Measurements from ENCODE around the gene NDUFS1. TPM values are rescaled to one million over a fixed set of nuclear protein-coding genes. Genes with fewer than 3 reads are reported as not detected.

Gene NDUFS1
- total RNA-seq, 1 experiment from 2014 or later, result 123 TPM

- ChIA-PET POLR2A (no interaction called here), CTCF (interaction anchor here (0.6 to 1.0 kb wide), 2 partner anchors 33 to 150 kb away, joined by 3 to 7 read pairs; no protein-coding TSS in a partner anchor)
- peaks cover 37% of the 10 kb centered on the region for H3K36me3 Mint-ChIP-seq (ENCODE audit: insufficient read depth, unreplicated experiment)
- peak in 1 of 2 experiments; percentile 50 for TF ChIP-seq CTCF (IDR thresholded peaks at IDR 0.05; ENCODE audit: insufficient read depth in 1 of 2, low read depth in 1 of 2, low read length in 1 of 2, severe bottlenecking in 1 of 2, unreplicated experiment in 1 of 2)
- H3K27me3 Mint-ChIP-seq (ENCODE audit: insufficient read depth, unreplicated experiment), result no peaks in the 10 kb centered on the region
- Histone ChIP-seq H3K4me3 (ENCODE audit: low read depth, low read length) (no peak overlapping the region), H3K9me3 (no peaks in the 10 kb centered on the region), H3K36me3 (ENCODE audit: control insufficient read depth, insufficient read depth, low read length) (no peaks in the 10 kb centered on the region), H3K27me3 (replicated peaks; ENCODE audit: control insufficient read depth, insufficient read depth, low read length) (no peaks in the 10 kb centered on the region), H3K4me1 (no peaks in the 10 kb centered on the region)
- H3K9me3 Mint-ChIP-seq (ENCODE audit: unreplicated experiment), result no peaks in the 10 kb centered on the region
- H3K4me1 Mint-ChIP-seq (ENCODE audit: low read depth, unreplicated experiment), result peaks cover 8% of the 10 kb centered on the region
- peak in 1 of 2 experiments; percentile 25 for DNase-seq
- no TSS peak for BruUV-seq (replicated peaks)
- intact Hi-C loops (cut with micrococcal nuclease; ENCODE audit: unreplicated experiment), result no loop called here
- no peak overlapping the region for H3K4me3 Mint-ChIP-seq (ENCODE audit: unreplicated experiment)
- no peak overlapping the region for H3K27ac Mint-ChIP-seq (ENCODE audit: unreplicated experiment)
These were observed 5.0 kb downstream of the NDUFS1 start for GRCh38 chr2:206154197-206154596.

- Histone ChIP-seq H3K36me3 (ENCODE audit: control insufficient read depth, insufficient read depth, low read length) (no peaks in the 10 kb centered on the region; the same call in 1 of the 2 replicates), H3K27me3 (replicated peaks; ENCODE audit: control insufficient read depth, insufficient read depth, low read length) (no peaks in the 10 kb centered on the region), H3K4me3 (ENCODE audit: low read depth, low read length) (no peak overlapping the region), H3K9me3 (no peaks in the 10 kb centered on the region), H3K4me1 (no peaks in the 10 kb centered on the region)
- no peak overlapping the region for H3K27ac Mint-ChIP-seq (ENCODE audit: unreplicated experiment)
- CTCF ChIA-PET, result no interaction called here
- H3K4me1 Mint-ChIP-seq (ENCODE audit: low read depth, unreplicated experiment), result no peaks in the 10 kb centered on the region
- H3K9me3 Mint-ChIP-seq (ENCODE audit: unreplicated experiment), result no peaks in the 10 kb centered on the region
- H3K4me3 Mint-ChIP-seq (ENCODE audit: unreplicated experiment), result no peak overlapping the region
- TF ChIP-seq CTCF (IDR thresholded peaks at IDR 0.05; ENCODE audit: insufficient read depth in 1 of 2, low read depth in 1 of 2, low read length in 1 of 2, severe bottlenecking in 1 of 2, unreplicated experiment in 1 of 2), result no peak
- no peaks in the 10 kb centered on the region for H3K27me3 Mint-ChIP-seq (ENCODE audit: insufficient read depth, unreplicated experiment)
- no peak for DNase-seq
- intact Hi-C loops (cut with micrococcal nuclease; ENCODE audit: unreplicated experiment), result loop anchor here (1.0 kb wide), 1 partner anchor 146 kb away; no protein-coding TSS in a partner anchor
- POLR2A ChIA-PET, result no interaction called here
- H3K36me3 Mint-ChIP-seq (ENCODE audit: insufficient read depth, unreplicated experiment), result peaks cover 61% of the 10 kb centered on the region
- no TSS peak for BruUV-seq (replicated peaks)
These were observed 8.6 kb downstream of the NDUFS1 start for GRCh38 chr2:206150631-206151030.

- Histone ChIP-seq H3K36me3 (ENCODE audit: control insufficient read depth, insufficient read depth, low read length) (no peaks in the 10 kb centered on the region; the same call in 1 of the 2 replicates), H3K4me1 (no peaks in the 10 kb centered on the region), H3K4me3 (ENCODE audit: low read depth, low read length) (no peak overlapping the region), H3K9me3 (no peaks in the 10 kb centered on the region), H3K27me3 (replicated peaks; ENCODE audit: control insufficient read depth, insufficient read depth, low read length) (no peaks in the 10 kb centered on the region)
- H3K27me3 Mint-ChIP-seq (ENCODE audit: insufficient read depth, unreplicated experiment), result no peaks in the 10 kb centered on the region
- no peak overlapping the region for H3K4me3 Mint-ChIP-seq (ENCODE audit: unreplicated experiment)
- H3K36me3 Mint-ChIP-seq (ENCODE audit: insufficient read depth, unreplicated experiment), result peaks cover 65% of the 10 kb centered on the region
- no peaks in the 10 kb centered on the region for H3K4me1 Mint-ChIP-seq (ENCODE audit: low read depth, unreplicated experiment)
- DNase-seq, result no peak
- H3K27ac Mint-ChIP-seq (ENCODE audit: unreplicated experiment), result no peak overlapping the region
- TF ChIP-seq CTCF (IDR thresholded peaks at IDR 0.05; ENCODE audit: insufficient read depth in 1 of 2, low read depth in 1 of 2, low read length in 1 of 2, severe bottlenecking in 1 of 2, unreplicated experiment in 1 of 2), result no peak
- BruUV-seq (replicated peaks), result TSS peak; percentile 3
- CTCF ChIA-PET, result interaction anchor here (0.6 kb wide), 1 partner anchor 64 kb away, joined by 3 read pairs; the partner anchor contains the start of gene INO80D
- intact Hi-C loops (cut with micrococcal nuclease; ENCODE audit: unreplicated experiment), result loop anchor here (1.0 kb wide), 1 partner anchor 146 kb away; no protein-coding TSS in a partner anchor
- POLR2A ChIA-PET, result no interaction called here
- H3K9me3 Mint-ChIP-seq (ENCODE audit: unreplicated experiment), result no peaks in the 10 kb centered on the region
These were observed 9.1 kb downstream of the NDUFS1 start for GRCh38 chr2:206150168-206150567.
